Stimulated activated CD4-positive, alpha-beta T cell treated with anti-CD3 and anti-CD28 coated beads, Interleukin-2, amount 100 ng/mL, for 4 hours (primary cell): ENCODE measurements around the gene ENPP7.
"Not testable (repeated sequence)": the region's sequence is repeated elsewhere in the genome, so short reads cannot be mapped to it uniquely, and the experiment has no call there.

ENCODE experiments used
- DNase-seq: peaks from one replicate; pipeline ENCODE4 v3.0.0-alpha.2; 2020; ENCODE audit warnings: low read depth

ENPP7 gene

DNA sequence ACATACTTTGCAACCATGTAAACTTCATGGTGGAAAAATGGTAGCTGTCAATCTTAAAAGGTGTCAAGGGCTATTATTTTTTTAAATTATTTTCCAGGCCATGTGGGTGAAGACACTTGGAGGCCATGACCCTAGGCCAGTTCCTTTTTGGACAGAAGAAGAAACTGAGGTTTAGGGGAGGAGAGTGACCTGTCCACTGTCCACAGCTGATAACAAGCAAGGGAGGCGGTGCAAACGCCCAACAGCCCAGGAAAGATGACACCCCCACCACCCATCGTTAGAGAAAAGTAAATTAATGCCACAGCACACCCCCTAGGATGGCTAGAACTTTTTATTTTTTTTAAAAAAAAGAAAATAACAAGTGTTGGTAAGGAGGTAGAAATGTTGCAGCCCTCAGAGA is 19.2 kb downstream of the ENPP7 start:
- no peak for DNase-seq

DNA sequence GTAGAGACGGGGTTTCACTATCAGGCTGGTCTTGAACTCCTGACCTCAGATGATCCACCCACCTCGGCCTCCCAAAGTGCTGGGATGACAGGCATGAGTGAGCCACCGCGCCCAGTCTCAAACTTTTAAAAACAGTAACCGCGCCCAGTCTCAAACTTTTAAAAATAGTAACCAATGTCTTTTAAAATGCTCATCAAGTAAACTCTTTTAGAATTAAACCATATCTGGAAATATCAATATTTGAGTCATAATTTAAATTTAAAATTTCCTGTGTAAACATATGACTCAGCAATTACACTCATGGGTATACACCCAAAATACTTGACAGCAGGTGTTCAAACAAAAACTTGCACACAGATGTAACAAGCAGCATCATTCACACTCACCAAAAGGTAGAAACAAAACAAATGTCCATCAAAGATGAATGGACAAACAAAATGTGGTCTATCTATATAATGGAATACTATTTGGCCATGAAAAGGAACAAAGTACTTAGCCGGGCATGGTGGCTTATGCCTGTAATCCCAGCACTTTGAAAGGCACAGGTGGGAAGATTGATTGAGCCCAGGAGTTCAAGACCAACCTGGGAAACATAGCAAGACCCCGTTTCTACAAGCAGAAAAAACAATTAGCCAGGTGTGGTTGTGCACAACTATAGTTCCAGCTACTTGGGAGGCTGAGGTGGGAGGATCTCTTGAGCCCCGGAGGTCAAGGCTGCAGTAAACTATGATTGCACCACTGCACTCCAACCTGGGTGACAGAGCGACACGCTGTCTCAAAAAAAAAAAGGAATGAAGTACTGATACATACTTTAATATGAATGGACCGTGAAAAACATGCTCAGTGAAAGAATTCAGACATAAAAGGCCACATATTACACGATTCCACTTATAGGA is 20.2 kb downstream of the ENPP7 start:
- no peak for DNase-seq

DNA sequence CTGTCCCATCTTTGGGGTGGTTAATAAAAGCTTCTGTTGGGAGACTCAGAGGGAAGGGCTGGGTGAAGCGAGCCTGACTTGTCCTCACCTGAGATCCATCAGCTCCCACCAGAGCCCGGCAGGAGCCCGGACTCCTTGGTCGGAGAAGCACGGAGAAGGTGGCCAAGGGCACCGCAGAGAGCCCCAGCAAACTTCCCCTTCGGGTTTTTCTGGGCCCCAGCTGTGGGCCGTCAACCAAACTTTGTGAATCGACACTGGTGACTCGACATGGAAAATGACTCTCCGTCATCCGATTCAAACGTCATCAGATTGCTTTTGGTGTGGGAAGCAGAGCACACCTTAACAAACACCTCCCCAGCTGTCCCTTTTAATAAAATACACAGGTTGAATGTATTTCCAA is 21.4 kb downstream of the ENPP7 start:
- DNase-seq: peak; percentile 44

DNA sequence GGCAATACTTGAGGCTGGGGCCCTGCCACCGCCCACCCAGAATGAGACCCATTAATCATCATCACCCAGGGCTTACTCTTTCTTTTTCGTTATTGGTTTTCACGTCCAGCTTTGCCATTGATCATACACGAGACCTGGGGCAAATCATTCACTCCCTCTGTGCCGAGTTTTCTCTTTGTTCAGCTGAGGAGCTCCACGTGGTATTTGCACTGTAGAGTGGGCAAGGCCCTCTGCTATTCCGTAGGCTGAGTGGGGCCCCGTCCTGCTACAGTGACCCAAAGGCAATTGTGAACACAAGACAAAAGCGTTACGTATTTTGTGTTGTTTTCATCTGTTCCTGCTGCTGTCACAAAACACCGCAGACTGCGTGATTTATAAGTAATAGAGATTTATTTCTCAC is 23.6 kb downstream of the ENPP7 start:
- no peak for DNase-seq

DNA sequence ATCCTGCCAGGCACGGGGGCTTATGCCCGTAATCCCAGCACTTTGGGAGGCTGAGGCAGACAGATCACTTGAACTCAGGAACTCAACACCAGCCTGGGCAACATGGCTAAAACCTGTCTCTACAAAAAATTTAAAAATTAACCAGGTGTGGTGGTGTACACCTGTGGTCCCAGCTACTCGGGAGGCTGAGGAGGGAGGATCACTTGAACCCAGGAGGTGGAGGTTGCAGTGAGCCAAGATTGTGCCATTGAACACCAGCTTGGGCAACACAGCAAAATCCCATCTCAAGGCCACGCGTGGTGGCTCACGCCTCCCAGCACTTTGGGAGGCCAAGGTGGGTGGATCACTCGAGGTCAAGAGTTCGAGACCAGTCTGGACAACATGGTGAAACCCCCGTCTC is 24.2 kb downstream of the ENPP7 start:
- DNase-seq: not testable (repeated sequence)

DNA sequence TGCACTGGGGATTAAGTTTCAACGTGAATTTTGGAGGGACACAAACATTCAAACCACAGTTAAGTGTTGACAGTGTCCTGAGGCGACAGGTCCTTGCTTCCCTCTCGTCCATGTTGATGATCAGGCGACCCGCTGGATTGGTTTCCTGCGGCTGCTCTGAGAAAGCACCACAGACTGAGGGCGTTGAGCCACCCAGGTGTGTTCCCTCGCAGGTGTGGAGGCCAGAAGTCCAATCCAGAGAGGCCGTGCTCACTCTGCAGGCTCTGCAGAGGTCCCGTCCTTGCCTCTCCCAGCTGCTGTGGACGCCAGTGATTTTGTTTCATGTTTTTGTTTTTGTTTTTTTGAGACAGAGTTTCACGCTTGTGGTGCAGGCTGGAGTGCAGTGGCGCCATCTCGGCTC is 24.8 kb downstream of the ENPP7 start:
- DNase-seq: no peak

DNA sequence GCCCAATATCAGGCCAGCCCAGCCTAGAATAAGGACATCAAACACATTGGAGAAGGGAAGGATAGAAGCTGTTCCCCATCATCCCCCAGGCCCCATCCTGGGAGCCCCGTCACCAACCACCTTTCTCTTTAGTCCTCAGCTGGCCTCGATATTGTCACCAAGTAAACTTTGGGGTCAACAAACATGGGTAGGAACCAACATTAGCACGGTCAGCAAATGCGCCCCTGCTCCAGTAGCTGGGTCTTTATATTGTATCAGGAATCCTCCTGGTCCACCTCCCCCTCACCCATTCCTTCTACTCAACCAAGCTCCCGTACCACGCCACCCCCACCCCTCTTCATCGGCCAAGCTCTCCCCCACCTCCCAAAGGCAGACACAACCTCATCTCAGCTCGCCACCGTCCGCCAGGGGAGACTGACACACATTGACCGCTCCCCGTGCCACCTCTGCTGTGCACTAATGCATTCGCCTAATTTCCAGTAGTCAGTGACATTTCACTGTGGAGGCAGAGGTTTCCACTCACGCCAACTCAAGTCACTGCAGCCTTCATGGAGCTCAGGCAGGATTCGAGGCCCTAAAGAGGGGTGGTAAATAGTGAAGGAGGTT is 26.5 kb downstream of the ENPP7 start:
- DNase-seq: no peak

DNA sequence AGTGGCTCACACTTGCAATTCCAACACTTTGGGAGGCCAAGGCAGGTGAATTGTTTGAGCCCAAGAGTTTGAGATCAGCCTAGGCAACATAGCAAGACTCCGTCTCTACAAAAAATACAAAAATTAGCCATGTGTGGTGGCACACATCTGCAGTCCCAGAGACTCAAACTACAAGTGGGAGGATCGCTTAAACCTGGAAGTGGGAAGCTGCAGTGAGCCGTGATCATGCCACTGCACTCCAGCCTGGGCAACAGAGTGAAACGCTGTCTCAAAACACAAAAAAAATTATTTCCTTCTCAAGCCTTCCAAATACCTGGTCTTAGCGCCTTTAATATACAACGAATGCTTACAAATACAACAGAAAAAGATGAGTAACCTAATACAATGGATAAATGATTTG is 27.5 kb downstream of the ENPP7 start:
- DNase-seq: no peak

DNA sequence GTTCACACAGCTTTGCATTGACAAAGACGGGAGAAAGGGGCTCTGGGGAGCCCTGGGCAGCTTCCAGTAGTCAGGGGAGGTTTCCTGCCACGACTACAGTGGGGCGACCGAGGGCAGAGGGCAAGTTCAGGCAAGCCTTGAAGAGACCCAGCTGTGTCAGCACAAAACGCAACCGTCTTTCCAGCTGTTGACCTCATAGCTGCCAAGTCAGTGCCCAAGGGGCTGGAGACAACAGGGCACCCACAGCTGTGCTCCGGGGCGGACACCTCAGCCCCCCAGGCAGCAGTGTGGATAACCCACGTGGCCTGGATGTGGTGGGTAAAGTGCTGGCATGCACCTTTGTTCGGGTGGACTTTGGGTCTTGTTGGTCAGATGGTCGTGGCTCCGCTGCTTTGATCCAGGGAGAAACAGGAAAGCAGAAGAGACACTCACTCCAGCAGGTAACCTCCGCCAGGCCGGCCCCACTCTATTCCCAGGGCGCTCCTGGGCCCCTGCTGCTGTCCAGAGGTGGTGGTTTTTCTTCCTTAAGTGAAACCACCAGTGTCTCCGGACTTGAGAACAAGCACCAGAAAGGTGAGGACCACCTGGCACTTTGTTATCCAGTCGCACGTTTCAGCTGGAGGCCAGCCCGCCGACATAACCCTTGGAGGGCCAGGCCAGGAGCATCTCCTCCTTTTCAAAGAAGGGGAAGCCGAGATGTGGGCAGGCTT is 29.6 kb downstream of the ENPP7 start:
- DNase-seq: no peak

DNA sequence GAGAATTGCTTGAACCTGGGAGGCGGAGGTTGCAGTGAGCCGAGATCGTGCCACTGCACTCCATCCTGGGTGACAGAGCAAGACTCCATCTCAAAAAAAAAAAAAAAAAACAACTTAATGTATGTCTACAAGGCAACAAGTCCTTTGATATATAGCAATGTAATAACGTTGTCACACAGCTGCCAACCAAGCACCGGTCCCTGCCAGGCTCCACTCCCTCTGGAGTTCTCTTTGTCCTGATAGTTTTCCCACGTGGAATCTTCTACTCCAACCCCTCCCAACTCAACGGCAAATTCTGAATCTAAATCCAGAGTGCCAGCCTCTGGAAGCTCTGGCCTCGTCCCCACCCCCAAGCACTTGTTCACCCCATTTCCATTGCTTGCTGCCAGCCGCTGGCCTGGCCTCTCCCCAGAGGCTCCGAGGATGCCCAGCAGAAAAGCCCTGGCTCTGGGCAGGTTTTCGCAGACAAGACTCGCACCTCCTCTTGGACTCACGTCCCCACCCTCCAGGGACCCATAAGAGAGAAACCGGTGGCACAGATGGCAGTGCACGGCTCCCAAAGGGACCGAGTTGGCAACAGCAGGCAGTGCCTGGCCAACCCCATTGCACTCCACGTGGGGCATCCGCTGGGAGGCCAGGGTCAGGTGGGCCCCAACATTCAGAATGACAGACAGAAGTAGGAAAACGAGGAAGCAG is 31.3 kb downstream of the ENPP7 start:
- DNase-seq: no peak

DNA sequence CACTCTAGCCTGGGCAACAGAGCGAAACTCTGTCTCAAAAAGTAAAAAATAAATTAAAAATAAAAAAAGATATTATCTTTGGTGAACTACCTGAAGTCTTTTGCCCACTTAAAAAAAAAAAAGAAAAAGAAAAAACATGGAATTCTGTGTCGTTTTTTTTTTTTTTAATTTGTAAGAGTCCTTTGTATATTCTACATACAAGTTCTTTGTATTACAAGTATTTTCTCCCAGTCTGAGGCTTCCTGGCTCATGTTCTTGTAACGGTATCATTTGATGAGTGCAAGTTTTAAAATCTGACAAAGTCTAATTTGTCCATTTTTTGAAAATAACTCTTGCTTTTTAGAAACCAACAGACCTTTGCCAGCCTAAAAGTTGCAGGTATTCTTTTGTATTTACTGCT is 35.0 kb downstream of the ENPP7 start:
- DNase-seq: no peak

DNA sequence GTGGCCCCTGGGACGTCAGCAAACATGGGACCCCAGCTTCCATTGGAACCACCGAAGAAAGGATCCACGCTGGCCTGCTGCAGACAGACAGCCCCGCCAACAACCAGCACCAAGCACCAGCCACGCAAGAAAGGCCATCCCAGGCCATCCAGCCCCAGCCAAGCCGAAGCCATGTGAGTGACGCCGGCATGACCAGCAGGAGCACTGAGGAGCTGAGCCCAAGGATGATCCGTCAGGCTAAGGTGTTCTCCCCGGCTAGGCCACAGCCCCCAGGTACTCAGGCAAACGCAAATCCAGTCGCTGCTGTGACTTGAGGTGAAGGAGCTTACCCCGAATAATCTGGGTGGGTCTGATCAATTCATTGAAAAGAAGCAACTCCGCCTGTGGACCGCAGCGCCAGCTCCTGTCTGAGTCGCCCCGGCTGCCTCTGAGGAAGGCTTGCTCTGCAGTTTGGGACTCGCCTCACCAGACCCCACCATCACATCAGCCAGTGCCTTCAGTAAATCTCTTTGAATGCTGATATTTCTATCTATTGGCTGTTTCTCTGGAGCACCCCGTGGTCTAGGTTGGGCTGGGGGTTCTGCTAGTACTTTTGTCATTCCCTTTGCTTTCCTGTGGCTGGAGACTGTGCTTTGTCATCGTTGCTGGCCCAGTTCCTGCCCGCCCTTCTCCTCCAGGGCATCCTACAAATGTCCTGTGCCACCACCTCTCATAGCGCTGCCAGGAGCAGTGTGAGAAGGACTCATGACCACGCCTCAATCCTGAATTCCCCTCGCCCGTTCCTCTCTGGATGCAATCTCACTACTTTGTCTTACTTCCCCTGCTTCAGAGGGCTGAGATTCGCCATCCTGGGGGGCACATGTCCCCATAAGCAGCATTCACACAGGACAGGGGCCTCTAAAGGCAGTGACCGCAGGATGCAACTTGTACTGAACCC is 39.1 kb downstream of the ENPP7 start:
- DNase-seq: no peak

DNA sequence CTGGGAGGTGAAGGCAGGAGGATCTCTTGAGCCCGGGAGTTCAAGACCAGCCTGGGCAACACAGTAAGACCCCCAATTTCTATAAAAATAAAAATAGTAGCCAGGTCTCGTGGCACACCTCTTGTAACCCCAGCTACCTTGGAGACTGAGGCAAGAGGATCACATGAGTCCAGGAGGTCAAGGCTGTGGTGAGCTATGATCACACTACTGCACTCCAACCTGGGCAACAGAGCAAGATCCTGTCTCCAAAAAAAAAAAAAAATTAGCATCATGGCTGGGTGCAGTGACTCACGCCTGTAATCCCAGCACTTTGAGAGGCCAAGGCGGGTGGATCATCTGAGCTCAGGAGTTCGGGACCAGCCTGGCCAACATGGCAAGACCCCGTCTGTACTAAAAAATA is 40.5 kb downstream of the ENPP7 start:
- no peak for DNase-seq

DNA sequence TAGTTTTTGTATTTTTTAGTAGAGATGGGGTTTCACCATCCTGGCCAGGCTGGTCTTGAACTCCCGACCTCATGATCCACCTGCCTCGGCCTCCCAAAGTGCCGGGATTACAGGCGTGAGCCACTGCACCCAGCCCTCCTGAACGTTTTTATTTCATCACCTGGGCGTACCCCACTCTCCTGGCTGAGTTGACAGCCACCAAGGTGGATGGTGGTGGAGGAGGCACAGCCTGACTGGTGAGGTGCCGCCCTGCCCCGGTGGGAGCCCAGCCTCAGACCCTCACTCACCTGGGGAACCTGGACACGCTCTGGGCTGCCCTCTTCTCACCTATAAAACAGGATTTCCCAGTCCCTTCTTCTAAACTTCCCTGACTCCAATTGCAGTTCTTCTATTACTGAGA is 42.0 kb downstream of the ENPP7 start:
- not testable (repeated sequence) for DNase-seq

DNA sequence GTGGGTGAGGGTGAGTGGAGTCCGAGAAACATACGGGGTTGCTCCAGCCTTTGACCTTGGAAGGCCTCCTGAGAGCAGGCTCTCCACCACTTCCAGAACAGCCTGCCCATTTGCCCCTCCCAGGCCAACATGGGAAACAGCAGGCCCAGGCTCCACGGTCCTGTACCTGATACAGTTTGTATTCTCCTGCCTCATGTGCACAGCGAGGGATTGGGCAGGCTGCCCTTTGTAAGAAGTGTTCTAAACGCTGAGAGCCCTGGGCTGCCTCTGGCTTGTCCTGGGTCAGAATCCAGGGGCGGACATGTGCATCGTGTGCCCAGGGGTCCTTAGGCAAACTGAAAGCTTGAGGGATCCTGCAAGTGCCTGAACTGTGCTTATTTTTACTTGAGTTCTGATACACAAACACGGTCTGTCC is 43.8 kb downstream of the ENPP7 start:
- no peak for DNase-seq

DNA sequence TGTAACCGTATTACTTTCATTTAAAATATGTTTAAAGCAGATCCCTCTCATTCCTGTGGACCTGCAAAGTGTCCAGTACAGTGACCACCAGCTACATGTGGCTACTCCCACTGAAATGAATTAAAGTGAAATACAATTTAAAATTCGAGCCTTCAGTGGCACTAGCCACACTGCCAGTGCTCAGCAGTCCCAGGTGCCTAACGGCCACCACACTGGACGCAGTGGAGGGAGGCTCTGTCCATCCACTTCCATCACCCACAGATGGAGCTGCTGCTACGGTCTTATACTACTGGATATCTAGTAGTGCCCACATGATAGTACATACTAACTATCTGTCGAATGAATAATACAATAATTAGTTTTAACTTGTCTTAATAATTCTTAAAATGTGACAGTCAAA is 44.9 kb downstream of the ENPP7 start:
- no peak for DNase-seq

DNA sequence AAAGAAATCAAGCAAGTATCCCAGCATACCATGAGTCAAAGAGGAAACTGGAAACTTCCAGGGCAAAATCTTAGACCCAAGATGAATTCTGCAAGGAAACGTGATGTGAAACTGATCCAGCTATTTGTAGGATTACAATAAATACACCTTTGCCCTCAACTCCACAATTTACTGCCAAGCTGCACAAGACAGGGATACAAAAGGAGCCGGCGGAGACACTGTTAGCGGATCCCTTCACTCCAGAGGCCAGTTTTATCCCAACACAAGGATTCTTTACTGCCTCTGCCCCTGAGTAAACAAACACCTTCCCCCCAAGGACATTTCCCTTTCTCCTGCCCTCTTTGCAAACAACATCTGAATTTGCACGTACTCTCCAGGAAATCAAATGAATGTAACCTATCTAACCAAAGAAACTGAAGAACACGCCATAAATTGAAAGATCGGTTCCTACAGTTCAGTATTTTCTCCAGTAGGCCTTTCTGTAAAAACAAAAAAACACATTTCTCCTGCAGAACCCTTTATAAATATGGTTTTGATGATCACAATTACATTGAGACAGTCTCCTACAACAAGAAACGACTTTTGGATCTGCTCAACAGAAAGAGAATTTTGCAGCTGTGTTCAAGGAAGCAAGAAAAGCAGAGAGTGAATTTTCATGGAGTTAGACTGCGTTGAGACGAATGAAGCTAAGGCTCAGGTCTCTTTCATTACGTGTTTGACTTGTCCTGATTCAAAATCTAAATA is 45.8 kb downstream of the ENPP7 start:
- DNase-seq: no peak

DNA sequence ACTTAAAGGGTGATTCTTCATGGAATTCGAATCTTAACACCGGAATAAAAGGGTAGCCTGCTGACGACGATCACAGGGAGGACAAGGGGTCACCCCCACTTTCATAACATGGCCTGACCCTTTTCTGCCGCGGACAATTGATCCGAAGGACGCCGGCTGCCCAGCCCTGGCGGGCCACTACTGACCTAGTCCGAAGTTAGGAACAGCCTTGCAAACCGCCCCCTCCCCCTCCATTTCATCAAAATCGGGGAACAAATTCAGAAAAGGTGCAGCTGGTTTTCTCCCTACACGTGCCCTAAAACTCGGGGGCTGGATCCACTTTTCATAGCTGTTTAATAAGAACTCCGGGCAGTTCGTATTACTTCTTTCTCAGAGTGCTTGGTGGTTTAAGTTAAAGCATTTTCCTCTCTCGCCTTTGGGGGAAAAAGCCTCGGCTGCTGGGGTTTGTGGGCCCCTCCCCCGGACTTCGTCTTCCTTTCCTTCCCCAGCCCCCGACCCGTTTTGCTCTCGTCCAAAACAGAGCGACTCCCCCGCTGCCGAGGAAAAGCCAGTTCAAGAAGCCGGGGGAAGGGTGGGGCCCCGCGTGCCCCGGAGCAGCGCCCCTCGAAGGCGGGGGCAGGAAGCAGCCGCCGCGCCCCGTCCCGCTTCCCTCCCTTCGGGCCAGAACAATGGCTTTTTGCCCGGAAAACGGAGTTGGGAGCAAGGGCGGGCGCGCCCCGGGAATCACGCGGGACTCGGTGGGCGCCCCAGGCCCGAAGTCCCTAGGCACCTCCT is 46.6 kb downstream of the ENPP7 start:
- no peak for DNase-seq

DNA sequence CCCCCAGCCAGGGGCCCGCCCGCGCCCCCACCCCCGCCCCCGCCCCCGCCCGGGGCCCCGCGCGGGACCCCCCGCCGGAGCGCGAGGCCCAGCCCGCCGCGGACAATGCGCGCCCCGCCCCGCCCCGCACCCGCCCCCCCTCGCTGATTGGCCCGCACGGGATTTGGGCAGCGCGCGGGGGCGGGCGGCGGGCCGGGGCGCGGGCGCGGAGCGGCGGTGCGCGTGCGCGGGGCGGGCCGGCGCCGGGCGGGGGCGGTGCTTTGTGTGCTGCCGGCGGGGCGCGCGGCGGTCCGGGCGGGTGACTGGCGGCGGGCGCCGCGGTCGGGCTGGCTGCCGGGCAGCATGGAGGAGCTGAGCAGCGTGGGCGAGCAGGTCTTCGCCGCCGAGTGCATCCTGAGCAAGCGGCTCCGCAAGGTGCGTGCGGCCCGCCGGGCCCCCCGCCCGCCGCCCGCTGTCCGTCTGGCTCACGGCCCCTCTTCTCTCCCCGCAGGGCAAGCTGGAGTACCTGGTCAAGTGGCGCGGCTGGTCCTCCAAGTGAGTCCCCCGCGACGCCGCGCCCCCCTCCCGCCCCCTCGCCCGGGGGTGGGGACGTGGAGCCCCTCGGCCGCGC is 47.3 kb downstream of the ENPP7 start, which contains the start of gene CBX2:
TSS of gene CBX2 (plus strand) at position 255 of the 610 bp plus-strand sequence. CDS start at position 343, 88 bp downstream.
- peak; percentile 72 for DNase-seq
